Activated T-helper 17 cell treated with anti-CD3 and anti-CD28 coated beads, Interleukin-2, amount 50 U/mL, for 72 hours (primary cell): ENCODE data around the gene CSTB. TPM values are rescaled to one million over a fixed set of nuclear protein-coding genes. Genes with fewer than 3 reads are reported as not detected.
"Not testable (repeated sequence)": the region's sequence is repeated elsewhere in the genome, so short reads cannot be mapped to it uniquely, and the experiment has no call there.

ENCODE experiments used
- ATAC-seq: fragments of 150-1000 bp; cut with Tn5 transposase; replicated peaks from 2 replicates; pipeline ENCODE4 v1.10.0; 2021; ENCODE audit warnings: mild to moderate bottlenecking, moderate library complexity
- H3K27ac Mint-ChIP-seq: one replicate; pipeline ENCODE4 v1.8.0; 2022; ENCODE audit warnings: mixed read lengths
- H3K27me3 Mint-ChIP-seq: one replicate; pipeline ENCODE4 v1.8.0; 2022; ENCODE audit warnings: mixed read lengths
- H3K36me3 Mint-ChIP-seq: one replicate; pipeline ENCODE4 v1.8.0; 2022; ENCODE audit warnings: low read depth, mild to moderate bottlenecking, mixed read lengths
- H3K4me1 Mint-ChIP-seq: one replicate; pipeline ENCODE4 v1.8.0; 2022; ENCODE audit warnings: mixed read lengths
- H3K4me3 Mint-ChIP-seq: one replicate; pipeline ENCODE4 v1.8.0; 2022; ENCODE audit warnings: mild to moderate bottlenecking, mixed read lengths
- H3K9me3 Mint-ChIP-seq: one replicate; pipeline ENCODE4 v1.8.0; 2022; ENCODE audit warnings: mixed read lengths
- total RNA-seq, 2 donors: library from RNA; stranded (reverse); gene quantifications; one replicate each; pipeline ENCODE4 v1.2.3, GENCODE V29; 2022

CSTB gene, protein sequence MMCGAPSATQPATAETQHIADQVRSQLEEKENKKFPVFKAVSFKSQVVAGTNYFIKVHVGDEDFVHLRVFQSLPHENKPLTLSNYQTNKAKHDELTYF
- 10 to 100 TPM; 32.5 to 33.6 TPM for total RNA-seq

DNA sequence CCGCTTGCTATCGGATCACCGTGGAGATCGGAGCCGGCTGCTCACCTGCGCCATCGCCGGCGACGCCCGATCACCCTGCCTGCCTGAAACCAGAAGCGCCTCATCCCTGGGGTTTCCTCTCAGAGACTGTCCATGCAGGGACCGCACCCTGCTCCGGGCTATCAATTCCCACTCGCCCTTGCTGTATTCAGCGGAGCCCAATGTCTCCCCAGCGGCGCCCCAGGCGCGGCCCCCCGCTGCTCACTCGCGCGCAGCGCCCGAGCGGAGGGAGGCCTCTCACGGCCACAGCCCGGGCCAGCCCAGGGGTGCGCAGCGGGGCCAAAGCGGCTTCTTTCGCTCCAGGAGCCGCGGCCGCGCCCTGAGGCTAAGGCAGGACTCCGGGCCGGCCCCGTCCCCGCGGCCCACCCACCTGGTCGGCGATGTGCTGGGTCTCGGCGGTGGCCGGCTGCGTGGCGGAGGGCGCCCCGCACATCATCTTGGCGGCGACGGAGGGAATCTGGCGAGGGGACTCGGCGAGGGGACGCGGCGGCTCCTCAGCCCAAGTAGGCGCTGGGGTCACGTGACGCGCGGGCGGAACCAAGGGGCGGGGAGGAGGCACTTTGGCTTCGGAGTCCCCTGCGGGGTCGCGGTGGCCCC lies at the start of gene CSTB:
Gene CSTB, minus strand, starts transcription at position 514 of the 636 bp plus-strand sequence. Its CDS starts 39 bp downstream, at position 475.
- Mint-ChIP-seq H3K4me1 (peaks cover 15% of the 10 kb centered on the region), H3K27ac (peak within 1 kb of the TSS; percentile 83)
- peak; percentile 80 for ATAC-seq

GRCh38 chr21:43825242-43825935 lies 49.3 kb upstream of the CSTB start:
- Mint-ChIP-seq H3K27me3 (peaks cover 6% of the 10 kb centered on the region), H3K36me3 (no peaks in the 10 kb centered on the region), H3K27ac (no peak overlapping the region), H3K4me3 (no peak overlapping the region), H3K9me3 (no peaks in the 10 kb centered on the region), H3K4me1 (no peaks in the 10 kb centered on the region)
- no peak for ATAC-seq

More for the DNA sequence above, at the start of gene CSTB:
- peak within 1 kb of the TSS; percentile 90 for H3K4me3 Mint-ChIP-seq
- no peaks in the 10 kb centered on the region for H3K9me3 Mint-ChIP-seq
- H3K36me3 Mint-ChIP-seq = peaks cover 27% of the 10 kb centered on the region
- H3K27me3 Mint-ChIP-seq = no peaks in the 10 kb centered on the region

DNA sequence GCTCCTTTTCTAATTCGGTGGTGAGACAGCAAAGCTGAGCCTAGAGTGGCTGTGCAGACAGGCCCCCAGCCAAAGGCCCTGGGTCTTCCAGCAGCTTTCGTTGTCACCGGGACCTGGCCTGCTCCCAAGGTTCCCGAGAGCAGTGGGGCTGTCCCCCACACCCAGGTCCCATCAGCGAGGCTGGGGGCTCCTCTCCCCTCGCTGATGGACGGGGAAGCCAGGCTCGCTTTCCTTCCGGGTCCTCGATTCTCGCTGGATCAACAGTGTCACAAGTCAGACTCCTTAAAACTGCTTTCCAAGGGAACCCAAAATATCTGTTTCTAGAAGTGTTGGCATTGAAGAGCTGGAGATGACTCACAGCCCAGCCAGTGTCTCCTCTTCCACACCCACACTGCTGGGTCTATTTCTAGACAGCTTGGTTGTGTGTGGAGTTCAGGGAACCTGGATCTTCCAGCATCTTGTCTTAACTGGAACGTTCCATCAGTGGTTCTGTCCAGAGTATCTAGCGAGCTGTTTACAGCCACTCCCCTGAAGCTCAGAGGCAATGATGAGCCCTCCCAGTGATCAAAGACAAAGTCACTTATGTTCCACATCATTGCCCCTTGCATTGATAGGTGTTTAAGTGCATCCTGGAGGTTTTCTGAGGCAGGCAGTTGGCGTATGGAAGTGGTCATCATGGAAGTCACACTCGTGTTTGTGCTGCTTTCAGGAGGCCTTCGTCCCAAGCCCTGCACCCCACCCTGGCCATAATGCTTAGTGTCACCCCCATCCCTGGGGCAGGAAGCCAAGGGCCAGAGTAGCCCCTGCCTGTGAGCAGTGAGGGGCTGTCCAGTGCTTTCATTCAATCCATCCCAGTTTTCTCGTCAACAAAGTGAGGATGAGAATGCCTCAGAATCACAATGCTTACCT lies 48.5 kb upstream of the CSTB start:
- no peak overlapping the region for H3K27ac Mint-ChIP-seq
- H3K4me1 Mint-ChIP-seq = no peaks in the 10 kb centered on the region
- H3K4me3 Mint-ChIP-seq = no peak overlapping the region
- no peak for ATAC-seq
- no peaks in the 10 kb centered on the region for H3K36me3 Mint-ChIP-seq
- no peaks in the 10 kb centered on the region for H3K9me3 Mint-ChIP-seq
- peaks cover 6% of the 10 kb centered on the region for H3K27me3 Mint-ChIP-seq

GRCh38 chr21:43822741-43823140 lies 46.6 kb upstream of the CSTB start:
- H3K4me1 Mint-ChIP-seq, H3K27me3 Mint-ChIP-seq, H3K9me3 Mint-ChIP-seq, ATAC-seq, H3K36me3 Mint-ChIP-seq, H3K4me3 Mint-ChIP-seq, H3K27ac Mint-ChIP-seq: not testable (repeated sequence)

DNA sequence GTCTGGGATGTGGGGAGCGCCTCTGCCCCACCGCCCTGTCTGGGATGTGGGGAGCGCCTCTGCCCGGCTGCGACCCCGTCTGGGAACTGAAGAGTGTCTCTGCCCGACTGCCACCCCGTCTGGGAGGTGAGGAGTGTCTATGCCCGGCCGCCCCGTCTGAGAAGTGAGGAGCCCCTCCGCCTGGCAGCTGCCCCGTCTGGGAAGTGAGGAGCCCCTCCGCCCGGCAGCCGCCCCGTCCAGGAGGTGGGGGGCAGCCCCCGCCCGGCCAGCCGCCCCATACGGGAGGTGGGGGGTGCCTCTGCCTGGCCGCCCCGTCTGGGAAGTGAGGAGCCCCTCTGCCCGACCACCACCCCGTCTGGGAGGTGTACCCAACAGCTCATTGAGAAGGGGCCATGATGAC lies 46.1 kb upstream of the CSTB start:
- ATAC-seq, H3K27ac Mint-ChIP-seq, H3K4me3 Mint-ChIP-seq, H3K27me3 Mint-ChIP-seq, H3K4me1 Mint-ChIP-seq, H3K36me3 Mint-ChIP-seq, H3K9me3 Mint-ChIP-seq: not testable (repeated sequence)

DNA sequence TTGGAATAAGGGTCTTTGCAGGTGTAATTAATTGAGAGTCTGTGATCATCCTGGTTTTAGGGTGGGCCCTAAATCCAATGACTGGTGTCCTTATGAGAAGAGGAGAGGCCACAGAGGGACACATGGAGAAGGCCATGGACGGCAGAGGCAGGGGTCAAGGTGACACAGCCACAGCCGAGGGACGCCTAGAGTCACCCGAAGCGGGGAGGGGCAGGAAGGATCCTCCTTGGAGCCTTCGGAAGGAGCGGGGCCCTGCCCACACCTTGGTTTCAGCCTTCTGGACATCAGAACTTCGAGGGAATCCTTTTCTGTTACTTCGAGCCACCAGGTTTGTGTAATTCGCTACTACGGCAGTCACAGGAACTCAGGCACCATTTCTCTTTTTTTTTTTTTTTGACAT lies 44.4 kb upstream of the CSTB start:
- H3K27ac Mint-ChIP-seq = no peak overlapping the region
- no peaks in the 10 kb centered on the region for H3K36me3 Mint-ChIP-seq
- no peaks in the 10 kb centered on the region for H3K4me1 Mint-ChIP-seq
- H3K4me3 Mint-ChIP-seq = no peak overlapping the region
- H3K9me3 Mint-ChIP-seq = peaks cover 5% of the 10 kb centered on the region
- ATAC-seq = no peak
- H3K27me3 Mint-ChIP-seq = no peaks in the 10 kb centered on the region

GRCh38 chr21:43819511-43820405 lies 43.6 kb upstream of the CSTB start:
- H3K9me3 Mint-ChIP-seq = peaks cover 5% of the 10 kb centered on the region

DNA sequence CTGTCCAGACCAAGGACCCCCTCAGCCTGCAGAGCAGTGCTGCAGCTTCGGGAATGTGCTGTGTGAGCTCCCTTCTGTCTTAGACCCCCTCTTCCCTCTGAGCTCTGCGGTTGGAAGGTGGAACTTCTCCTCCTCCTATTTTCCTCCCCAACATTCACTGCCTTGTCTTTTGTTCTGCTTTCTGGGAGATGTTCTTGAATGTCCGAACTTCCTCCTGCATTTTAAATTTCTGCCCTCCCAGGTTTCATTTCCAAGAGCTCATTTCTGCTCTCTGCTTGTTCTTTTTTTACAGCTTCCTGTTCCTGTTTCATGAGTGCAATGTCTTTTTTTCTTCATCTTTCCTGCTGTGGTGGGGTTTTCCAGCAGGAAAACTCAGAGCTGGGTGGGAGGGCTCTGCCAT lies 42.6 kb upstream of the CSTB start:
- peaks cover 5% of the 10 kb centered on the region for H3K4me1 Mint-ChIP-seq
- H3K36me3 Mint-ChIP-seq = no peaks in the 10 kb centered on the region
- H3K27me3 Mint-ChIP-seq = no peaks in the 10 kb centered on the region
- no peak overlapping the region for H3K27ac Mint-ChIP-seq
- no peak for ATAC-seq
- H3K9me3 Mint-ChIP-seq = peaks cover 5% of the 10 kb centered on the region
- H3K4me3 Mint-ChIP-seq = no peak overlapping the region

More at GRCh38 chr21:43819511-43820405, 43.6 kb upstream of the CSTB start:
- Mint-ChIP-seq H3K36me3 (no peaks in the 10 kb centered on the region), H3K27me3 (no peaks in the 10 kb centered on the region), H3K27ac (no peak overlapping the region), H3K4me3 (no peak overlapping the region), H3K4me1 (peaks cover 3% of the 10 kb centered on the region)
- no peak for ATAC-seq

GRCh38 chr21:43817157-43818086 lies 41.3 kb upstream of the CSTB start:
- Mint-ChIP-seq H3K4me1 (peaks cover 5% of the 10 kb centered on the region), H3K27me3 (no peaks in the 10 kb centered on the region), H3K4me3 (no peak overlapping the region), H3K36me3 (no peaks in the 10 kb centered on the region), H3K27ac (no peak overlapping the region), H3K9me3 (peaks cover 5% of the 10 kb centered on the region)
- ATAC-seq = no peak

- Mint-ChIP-seq H3K27ac (no peak overlapping the region), H3K27me3 (no peaks in the 10 kb centered on the region), H3K36me3 (no peaks in the 10 kb centered on the region), H3K4me3 (no peak overlapping the region), H3K9me3 (peaks cover 5% of the 10 kb centered on the region), H3K4me1 (peaks cover 5% of the 10 kb centered on the region)
- ATAC-seq = no peak
These were observed 40.5 kb upstream of the CSTB start for GRCh38 chr21:43816611-43817071.

- peaks cover 5% of the 10 kb centered on the region for H3K4me1 Mint-ChIP-seq
- no peaks in the 10 kb centered on the region for H3K27me3 Mint-ChIP-seq
- H3K27ac Mint-ChIP-seq = no peak overlapping the region
- no peak for ATAC-seq
- H3K36me3 Mint-ChIP-seq = no peaks in the 10 kb centered on the region
- H3K4me3 Mint-ChIP-seq = no peak overlapping the region
- peaks cover 5% of the 10 kb centered on the region for H3K9me3 Mint-ChIP-seq
These were observed 39.9 kb upstream of the CSTB start for GRCh38 chr21:43815991-43816390.

- Mint-ChIP-seq H3K27ac (no peak overlapping the region), H3K4me3 (no peak overlapping the region), H3K4me1 (peaks cover 5% of the 10 kb centered on the region), H3K36me3 (no peaks in the 10 kb centered on the region), H3K27me3 (no peaks in the 10 kb centered on the region), H3K9me3 (peaks cover 5% of the 10 kb centered on the region)
- no peak for ATAC-seq
These were observed 39.1 kb upstream of the CSTB start for GRCh38 chr21:43815107-43815613.
